Stomach (tissue), 9 donors: ENCODE data around the gene WBP2. TPM values are rescaled to one million over a fixed set of nuclear protein-coding genes. Genes with fewer than 3 reads are reported as not detected.
"Not testable (repeated sequence)": the region's sequence is repeated elsewhere in the genome, so short reads cannot be mapped to it uniquely, and the experiment has no call there.

ENCODE experiments used
- DNase-seq, 2 donors: peaks; one replicate each; pipeline versions ENCODE4 v3.0.0 to v3.0.0-alpha.2; 2013 to 2019
- H3K27ac ChIP-seq, 5 donors: fragments of 200-600 bp in 4 of 5; sonication (generic) in 4 of 5; one replicate each; pipeline ENCODE4 v1.5.1; 2013 to 2019; ENCODE audit warnings: mild to moderate bottlenecking in 1 of 5, moderate library complexity in 1 of 5
- H3K27me3 ChIP-seq, 3 donors: fragments of 200-600 bp; sonication (generic); one replicate each; pipeline ENCODE4 v1.5.1; 2017 to 2019; ENCODE audit warnings: mixed run types in 1 of 3
- H3K36me3 ChIP-seq, 4 donors: fragments of 200-600 bp; sonication (generic); 1 replicate in 3 of 4; 2 replicates in 1 of 4; pipeline ENCODE4 v1.5.1; 2016 to 2019
- H3K4me1 ChIP-seq, 4 donors: fragments of 200-600 bp; sonication (generic); one replicate each; pipeline ENCODE4 v1.5.1; 2016 to 2019
- H3K4me3 ChIP-seq, 4 donors: fragments of 200-600 bp; sonication (generic) in 3 of 4; one replicate each; pipeline ENCODE4 v1.5.1; 2016 to 2019; ENCODE audit warnings: mild to moderate bottlenecking in 1 of 4
- H3K9me3 ChIP-seq, 4 donors: fragments of 200-600 bp; sonication (generic); one replicate each; pipeline ENCODE4 v1.5.1; 2016 to 2019
- CTCF ChIP-seq, 7 experiments: fragments of 450-650 bp in 4 of 7; fragments of 200-600 bp in 3 of 7; sonication (generic) in 3 of 7; IDR thresholded peaks; one replicate each; pipeline ENCODE4 v1.5.1; 2016 to 2019; ENCODE audit warnings: antibody characterized with exemption in 7 of 7, control low read depth in 2 of 7, mild to moderate bottlenecking in 1 of 7
- EP300 ChIP-seq: sonication (generic); formaldehyde crosslinking; IDR thresholded peaks from one replicate; pipeline ENCODE4 v1.6.1; 2017; ENCODE audit warnings: antibody characterized with exemption
- POLR2A ChIP-seq, 4 donors: fragments of 450-650 bp; IDR thresholded peaks; one replicate each; pipeline ENCODE4 v1.6.1; 2016; ENCODE audit warnings: antibody characterized with exemption in 4 of 4, control low read depth in 2 of 4, mild to moderate bottlenecking in 1 of 4, moderate library complexity in 1 of 4
- POLR2AphosphoS5 ChIP-seq, 3 donors: sonication (generic); formaldehyde crosslinking; IDR thresholded peaks; one replicate each; pipeline ENCODE4 v1.6.1; 2016; ENCODE audit warnings: antibody characterized with exemption in 3 of 3
- WGBS, 5 donors: extraction: QIAGEN DNeasy Blood & Tissue Kit in 3 of 5; methylation state at CpG; one replicate each; pipeline versions ENCODE4 v1.1.5 to v1.1.7; 2013 to 2018; 5-methylcytosine and 5-hydroxymethylcytosine counted together
- intact Hi-C: fragments of 100-400 bp; cut with DNase I; formaldehyde crosslinking; loops from one replicate; pipeline ENCODE4 v1.15.1; 2023; ENCODE audit warnings: low total_unique reads
- polyA plus RNA-seq, 3 donors: library from polyadenylated mRNA; stranded (reverse); fragments of 200-250 nt; gene quantifications; one replicate each; pipeline ENCODE4 v1.2.3, GENCODE V29; 2013
- total RNA-seq, 5 donors: library from RNA; depleted of rRNA; stranded (reverse); fragments of >200 nt; gene quantifications; one replicate each; pipeline versions ENCODE4 v1.1.0 to v1.2.3, GENCODE V29; 2014 to 2016
- donor health status: healthy with polysubstance abuse.
- donor health status: Bipolar disorder and iron deficiency.
- donor health status: healthy.

The WBP2 gene
- total and polyA plus RNA-seq, 8 donors: 28.6 to 122 (median 72.5) TPM

- DNase-seq: no peak
- no peak overlapping the region for H3K27ac ChIP-seq
- no peak for TF ChIP-seq EP300
- no peak for TF ChIP-seq POLR2AphosphoS5 (IDR thresholded peaks at IDR 0.05)
- no peak for TF ChIP-seq CTCF (IDR thresholded peaks at IDR 0.05)
- TF ChIP-seq POLR2A (IDR thresholded peaks at IDR 0.05): no peak
- 80 to 85% (median 82%) methylated on average over 6 of the region's 6 CpGs for WGBS, 5 donors
- no peak overlapping the region for H3K4me3 ChIP-seq
- peaks cover 0 to 20% (median 6%) of the 10 kb centered on the region in 4 donors for H3K4me1 ChIP-seq
- H3K36me3 ChIP-seq: peaks cover 29 to 55% (median 40%) of the 10 kb centered on the region in 4 donors
- no peaks in the 10 kb centered on the region for H3K9me3 ChIP-seq
- intact Hi-C loops: no loop called here
- H3K27me3 ChIP-seq: no peaks in the 10 kb centered on the region
Measured at GRCh38 chr17:75888484-75888883, 33.3 kb upstream of the WBP2 start.

GRCh38 chr17:75885860-75886259, 30.7 kb upstream of the WBP2 start:
- H3K36me3 ChIP-seq: peaks cover 14 to 37% (median 22%) of the 10 kb centered on the region in 4 donors
- H3K9me3 ChIP-seq, DNase-seq, H3K4me1 ChIP-seq, H3K27me3 ChIP-seq, H3K27ac ChIP-seq, H3K4me3 ChIP-seq, intact Hi-C loops: not testable (repeated sequence)
- 69 to 81% (median 77%) methylated on average over 9 of the region's 9 CpGs for WGBS, 5 donors

GRCh38 chr17:75885431-75885830, 30.3 kb upstream of the WBP2 start:
- no peaks in the 10 kb centered on the region for H3K9me3 ChIP-seq
- TF ChIP-seq EP300: no peak
- no peak for TF ChIP-seq POLR2AphosphoS5 (IDR thresholded peaks at IDR 0.05)
- no peak for TF ChIP-seq CTCF (IDR thresholded peaks at IDR 0.05)
- TF ChIP-seq POLR2A (IDR thresholded peaks at IDR 0.05): no peak
- H3K27ac ChIP-seq: no peak overlapping the region
- WGBS, 5 donors: 68 to 84% (median 78%) methylated on average over 8 of the region's 8 CpGs
- intact Hi-C loops: no loop called here
- H3K36me3 ChIP-seq: peaks cover 10 to 32% (median 18%) of the 10 kb centered on the region in 4 donors
- DNase-seq: no peak
- no peaks in the 10 kb centered on the region for H3K27me3 ChIP-seq
- H3K4me3 ChIP-seq: no peak overlapping the region
- peaks cover 0 to 7% (median 0%) of the 10 kb centered on the region in 4 donors for H3K4me1 ChIP-seq

- no peaks in the 10 kb centered on the region for H3K36me3 ChIP-seq
- WGBS, 5 donors: 77 to 84% (median 80%) methylated on average over 14 to 15 of the region's 15 CpGs
Measured at GRCh38 chr17:75881678-75882454, 26.7 kb upstream of the WBP2 start.

More at GRCh38 chr17:75881678-75882454, 26.7 kb upstream of the WBP2 start:
- Histone ChIP-seq H3K27me3 (peaks cover 0 to 14% (median 0%) of the 10 kb centered on the region in 3 donors), H3K4me1 (peaks cover 3 to 32% (median 20%) of the 10 kb centered on the region in 4 donors), H3K27ac (no peak overlapping the region), H3K9me3 (no peaks in the 10 kb centered on the region), H3K4me3 (no peak overlapping the region)
- no peak for DNase-seq
- intact Hi-C loops: no loop called here
- TF ChIP-seq EP300 (no peak), POLR2A (IDR thresholded peaks at IDR 0.05) (no peak), POLR2AphosphoS5 (IDR thresholded peaks at IDR 0.05) (no peak), CTCF (IDR thresholded peaks at IDR 0.05) (no peak)
